ENCODE results near the gene LRRFIP1.

DNA sequence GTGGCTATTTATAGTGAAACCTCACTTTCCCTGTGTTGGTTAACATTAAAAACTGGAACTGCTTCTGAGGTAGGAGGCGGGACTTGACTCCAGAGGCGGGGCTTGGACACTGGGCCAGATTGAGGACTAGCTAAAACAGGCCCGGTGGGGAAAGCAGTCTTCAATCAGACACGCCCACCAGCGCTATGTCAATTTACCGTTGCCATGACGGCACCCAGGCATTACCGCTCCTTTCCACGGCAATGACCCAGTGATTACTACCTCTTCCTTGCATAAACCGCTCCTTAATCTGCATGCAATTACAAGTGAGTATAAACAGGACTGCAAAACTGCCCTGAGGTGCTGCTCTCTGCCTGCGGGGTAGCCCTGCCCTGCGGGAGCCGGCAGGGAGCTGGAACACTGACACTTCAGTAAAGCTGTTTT is 35.3 kb downstream of the LRRFIP1 start:
- no peak for TF ChIP-seq POLR2AphosphoS5 (IDR thresholded peaks at IDR 0.05; ENCODE audit: low read depth, low read length)
- no peak for TF ChIP-seq SIN3A (IDR thresholded peaks at IDR 0.05; ENCODE audit: borderline replicate concordance, insufficient read depth, low read length)
- TF ChIP-seq, protein P1, sequence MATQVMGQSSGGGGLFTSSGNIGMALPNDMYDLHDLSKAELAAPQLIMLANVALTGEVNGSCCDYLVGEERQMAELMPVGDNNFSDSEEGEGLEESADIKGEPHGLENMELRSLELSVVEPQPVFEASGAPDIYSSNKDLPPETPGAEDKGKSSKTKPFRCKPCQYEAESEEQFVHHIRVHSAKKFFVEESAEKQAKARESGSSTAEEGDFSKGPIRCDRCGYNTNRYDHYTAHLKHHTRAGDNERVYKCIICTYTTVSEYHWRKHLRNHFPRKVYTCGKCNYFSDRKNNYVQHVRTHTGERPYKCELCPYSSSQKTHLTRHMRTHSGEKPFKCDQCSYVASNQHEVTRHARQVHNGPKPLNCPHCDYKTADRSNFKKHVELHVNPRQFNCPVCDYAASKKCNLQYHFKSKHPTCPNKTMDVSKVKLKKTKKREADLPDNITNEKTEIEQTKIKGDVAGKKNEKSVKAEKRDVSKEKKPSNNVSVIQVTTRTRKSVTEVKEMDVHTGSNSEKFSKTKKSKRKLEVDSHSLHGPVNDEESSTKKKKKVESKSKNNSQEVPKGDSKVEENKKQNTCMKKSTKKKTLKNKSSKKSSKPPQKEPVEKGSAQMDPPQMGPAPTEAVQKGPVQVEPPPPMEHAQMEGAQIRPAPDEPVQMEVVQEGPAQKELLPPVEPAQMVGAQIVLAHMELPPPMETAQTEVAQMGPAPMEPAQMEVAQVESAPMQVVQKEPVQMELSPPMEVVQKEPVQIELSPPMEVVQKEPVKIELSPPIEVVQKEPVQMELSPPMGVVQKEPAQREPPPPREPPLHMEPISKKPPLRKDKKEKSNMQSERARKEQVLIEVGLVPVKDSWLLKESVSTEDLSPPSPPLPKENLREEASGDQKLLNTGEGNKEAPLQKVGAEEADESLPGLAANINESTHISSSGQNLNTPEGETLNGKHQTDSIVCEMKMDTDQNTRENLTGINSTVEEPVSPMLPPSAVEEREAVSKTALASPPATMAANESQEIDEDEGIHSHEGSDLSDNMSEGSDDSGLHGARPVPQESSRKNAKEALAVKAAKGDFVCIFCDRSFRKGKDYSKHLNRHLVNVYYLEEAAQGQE (IDR thresholded peaks at IDR 0.05; ENCODE audit: insufficient read depth in 1 of 2, low read depth in 2 of 2, low read length in 2 of 2), result no peak
- no peak for TF ChIP-seq TAF1 (IDR thresholded peaks at IDR 0.05; ENCODE audit: borderline replicate concordance, insufficient read depth, low read length)
